Thyroid gland (tissue), 4 donors: ENCODE data around the gene COL4A4. TPM values are rescaled to one million over a fixed set of nuclear protein-coding genes. Genes with fewer than 3 reads are reported as not detected.

Experiments used
- DNase-seq, 2 donors: peaks; one replicate each; pipeline ENCODE4 v3.0.0-alpha.2; 2019
- H3K27ac ChIP-seq, 3 donors: fragments of 200-600 bp; sonication (generic); 1 replicate in 2 of 3; 2 replicates in 1 of 3; pipeline ENCODE4 v1.5.1; 2016 to 2019; ENCODE audit warnings: mild to moderate bottlenecking in 1 of 3, moderate library complexity in 1 of 3
- H3K27me3 ChIP-seq: fragments of 200-600 bp; sonication (generic); one replicate; pipeline ENCODE4 v1.5.1; 2019
- H3K36me3 ChIP-seq, 2 donors: fragments of 200-600 bp; sonication (generic); one replicate each; pipeline ENCODE4 v1.5.1; 2016 to 2019
- H3K4me1 ChIP-seq, 2 donors: fragments of 200-600 bp; sonication (generic); one replicate each; pipeline ENCODE4 v1.5.1; 2017 to 2019
- H3K4me3 ChIP-seq, 3 donors: fragments of 200-600 bp; sonication (generic); replicated peaks in 1 of 3; 1 replicate in 2 of 3; 2 replicates in 1 of 3; pipeline ENCODE4 v1.5.1; 2016; ENCODE audit warnings: mild to moderate bottlenecking in 1 of 3
- H3K9me3 ChIP-seq: fragments of 200-600 bp; sonication (generic); one replicate; pipeline ENCODE4 v1.5.1; 2017
- POLR2A ChIP-seq, 2 donors: fragments of 450-650 bp; IDR thresholded peaks; one replicate each; pipeline ENCODE4 v1.6.1; 2017; ENCODE audit warnings: antibody characterized with exemption in 2 of 2, mild to moderate bottlenecking in 2 of 2, moderate library complexity in 1 of 2
- WGBS, 2 donors: methylation state at CpG; one replicate each; pipeline ENCODE4 v1.1.5; 2017; 5-methylcytosine and 5-hydroxymethylcytosine counted together
- intact Hi-C: fragments of 100-400 bp; cut with DNase I; formaldehyde crosslinking; loops from one replicate; pipeline ENCODE4 v1.15.1; 2023
- total RNA-seq, 4 donors: library from RNA; depleted of rRNA; stranded (reverse); fragments of >200 nt; gene quantifications; one replicate each; pipeline ENCODE4 v1.2.3, GENCODE V29; 2016
- TF ChIP-seq, protein P1 (sequence below), 6 experiments: fragments of 200-600 bp in 3 of 6; fragments of 450-650 bp in 3 of 6; sonication (generic) in 3 of 6; IDR thresholded peaks; one replicate each; pipeline ENCODE4 v1.5.1; 2016 to 2019; ENCODE audit warnings: antibody characterized with exemption in 6 of 6, mild to moderate bottlenecking in 2 of 6, inconsistent platforms in 1 of 6, moderate library complexity in 1 of 6

COL4A4 gene
- total RNA-seq, 4 donors from 2014 or later = 16.5 to 41.7 (median 34.2) TPM

- 86 to 95% methylated on average over 4 of the region's 4 CpGs for WGBS, 2 donors
- intact Hi-C loops = no loop called here
- Histone ChIP-seq H3K9me3 (no peaks in the 10 kb centered on the region), H3K36me3 (peaks cover 0 to 6% of the 10 kb centered on the region in 2 donors), H3K27ac (no peak overlapping the region), H3K27me3 (no peaks in the 10 kb centered on the region), H3K4me3 (no peak overlapping the region), H3K4me1 (no peaks in the 10 kb centered on the region)
- DNase-seq = no peak
- TF ChIP-seq, protein P1, sequence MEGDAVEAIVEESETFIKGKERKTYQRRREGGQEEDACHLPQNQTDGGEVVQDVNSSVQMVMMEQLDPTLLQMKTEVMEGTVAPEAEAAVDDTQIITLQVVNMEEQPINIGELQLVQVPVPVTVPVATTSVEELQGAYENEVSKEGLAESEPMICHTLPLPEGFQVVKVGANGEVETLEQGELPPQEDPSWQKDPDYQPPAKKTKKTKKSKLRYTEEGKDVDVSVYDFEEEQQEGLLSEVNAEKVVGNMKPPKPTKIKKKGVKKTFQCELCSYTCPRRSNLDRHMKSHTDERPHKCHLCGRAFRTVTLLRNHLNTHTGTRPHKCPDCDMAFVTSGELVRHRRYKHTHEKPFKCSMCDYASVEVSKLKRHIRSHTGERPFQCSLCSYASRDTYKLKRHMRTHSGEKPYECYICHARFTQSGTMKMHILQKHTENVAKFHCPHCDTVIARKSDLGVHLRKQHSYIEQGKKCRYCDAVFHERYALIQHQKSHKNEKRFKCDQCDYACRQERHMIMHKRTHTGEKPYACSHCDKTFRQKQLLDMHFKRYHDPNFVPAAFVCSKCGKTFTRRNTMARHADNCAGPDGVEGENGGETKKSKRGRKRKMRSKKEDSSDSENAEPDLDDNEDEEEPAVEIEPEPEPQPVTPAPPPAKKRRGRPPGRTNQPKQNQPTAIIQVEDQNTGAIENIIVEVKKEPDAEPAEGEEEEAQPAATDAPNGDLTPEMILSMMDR (IDR thresholded peaks at IDR 0.05) = no peak
- TF ChIP-seq POLR2A (IDR thresholded peaks at IDR 0.05) = no peak
Measured at GRCh38 chr2:227099340-227099739, 64.7 kb downstream of the COL4A4 start.

DNA sequence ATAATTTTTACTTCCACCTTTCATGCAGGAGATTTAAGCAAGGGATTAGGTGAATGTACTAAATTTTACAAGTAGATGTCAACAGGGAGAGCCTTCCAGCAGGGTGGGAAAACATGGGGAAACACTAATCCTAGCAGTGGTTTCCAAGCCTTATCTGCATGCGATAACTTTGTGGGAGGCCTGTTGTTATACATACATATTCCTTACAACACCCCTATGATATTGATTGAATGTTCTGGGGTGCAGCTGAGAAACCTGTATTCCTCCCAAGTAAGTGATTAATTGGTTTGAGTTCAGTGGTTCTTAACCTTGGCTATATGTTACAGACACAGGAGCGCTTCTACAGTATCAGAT is 65.9 kb downstream of the COL4A4 start:
- H3K4me3 ChIP-seq = no peak overlapping the region
- WGBS, 2 donors = 84 to 91% methylated on average over 2 of the region's 2 CpGs
- no peak for DNase-seq
- no peaks in the 10 kb centered on the region for H3K4me1 ChIP-seq
- peaks cover 0 to 9% of the 10 kb centered on the region in 2 donors for H3K36me3 ChIP-seq
- intact Hi-C loops = no loop called here
- no peaks in the 10 kb centered on the region for H3K9me3 ChIP-seq
- TF ChIP-seq, protein P1 (IDR thresholded peaks at IDR 0.05) = no peak
- no peak for TF ChIP-seq POLR2A (IDR thresholded peaks at IDR 0.05)
- H3K27me3 ChIP-seq = no peaks in the 10 kb centered on the region
- H3K27ac ChIP-seq = no peak overlapping the region

GRCh38 chr2:227097495-227098161 is 66.4 kb downstream of the COL4A4 start:
- 87 to 90% methylated on average over 5 of the region's 5 CpGs for WGBS, 2 donors
- Histone ChIP-seq H3K9me3 (no peaks in the 10 kb centered on the region), H3K4me3 (no peak overlapping the region), H3K27me3 (no peaks in the 10 kb centered on the region), H3K27ac (no peak overlapping the region), H3K36me3 (peaks cover 0 to 9% of the 10 kb centered on the region in 2 donors), H3K4me1 (no peaks in the 10 kb centered on the region)
- DNase-seq = no peak
- no peak for TF ChIP-seq POLR2A (IDR thresholded peaks at IDR 0.05)
- TF ChIP-seq, protein P1 (IDR thresholded peaks at IDR 0.05) = no peak
- intact Hi-C loops = no loop called here

- Histone ChIP-seq H3K27ac (no peak overlapping the region), H3K4me3 (no peak overlapping the region), H3K36me3 (peaks cover 0 to 9% of the 10 kb centered on the region in 2 donors), H3K27me3 (no peaks in the 10 kb centered on the region), H3K4me1 (no peaks in the 10 kb centered on the region), H3K9me3 (no peaks in the 10 kb centered on the region)
- intact Hi-C loops = no loop called here
- DNase-seq = no peak
- TF ChIP-seq, protein P1 (IDR thresholded peaks at IDR 0.05) = no peak
- no peak for TF ChIP-seq POLR2A (IDR thresholded peaks at IDR 0.05)
- 73 to 83% methylated on average over 4 of the region's 4 CpGs for WGBS, 2 donors
Measured at GRCh38 chr2:227095346-227095745, 68.7 kb downstream of the COL4A4 start.

DNA sequence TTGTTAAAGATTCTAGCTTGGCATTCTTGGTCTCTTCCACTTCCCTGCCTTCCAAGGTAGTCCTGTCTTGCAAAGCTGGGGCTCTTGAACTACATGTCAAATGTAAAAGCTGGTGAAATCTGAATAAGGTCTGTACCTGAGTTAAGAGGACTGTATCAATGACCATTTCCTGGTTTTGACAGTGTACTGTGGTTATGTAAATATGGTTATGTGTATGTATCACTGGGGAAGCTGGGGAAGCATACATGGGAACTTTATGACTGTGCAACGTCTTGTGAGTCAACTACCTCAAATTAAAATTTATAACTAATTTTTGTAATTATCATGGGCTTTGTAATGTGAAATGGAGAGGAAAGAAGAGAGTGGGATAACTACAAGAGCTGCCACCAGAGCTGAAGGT is 81.7 kb downstream of the COL4A4 start:
- no peaks in the 10 kb centered on the region for H3K4me1 ChIP-seq
- peaks cover 13 to 37% of the 10 kb centered on the region in 2 donors for H3K36me3 ChIP-seq
- 69 to 78% methylated on average over 1 of the region's 1 CpG for WGBS, 2 donors
- no peak for DNase-seq
- no peaks in the 10 kb centered on the region for H3K9me3 ChIP-seq
- no peak for TF ChIP-seq POLR2A (IDR thresholded peaks at IDR 0.05)
- TF ChIP-seq, protein P1 (IDR thresholded peaks at IDR 0.05) = no peak
- H3K4me3 ChIP-seq = no peak overlapping the region
- H3K27ac ChIP-seq = no peak overlapping the region
- no peaks in the 10 kb centered on the region for H3K27me3 ChIP-seq
- intact Hi-C loops = no loop called here
